ENCODE measurements around the gene STON1.
"Not testable (repeated sequence)": the region's sequence is repeated elsewhere in the genome, so short reads cannot be mapped to it uniquely, and the experiment has no call there.

GRCh38 chr2:48524756-48525155, 5.2 kb upstream of the STON1 start:
- TF ChIP-seq CTCF (IDR thresholded peaks at IDR 0.05; ENCODE audit: low read length); EZH2 (optimal IDR thresholded peaks at IDR 0.05; ENCODE audit: low read depth, low read length): not testable (repeated sequence)

Measured in MM.1S (cell line).